ENCODE data around the gene NTRK3.

DNA sequence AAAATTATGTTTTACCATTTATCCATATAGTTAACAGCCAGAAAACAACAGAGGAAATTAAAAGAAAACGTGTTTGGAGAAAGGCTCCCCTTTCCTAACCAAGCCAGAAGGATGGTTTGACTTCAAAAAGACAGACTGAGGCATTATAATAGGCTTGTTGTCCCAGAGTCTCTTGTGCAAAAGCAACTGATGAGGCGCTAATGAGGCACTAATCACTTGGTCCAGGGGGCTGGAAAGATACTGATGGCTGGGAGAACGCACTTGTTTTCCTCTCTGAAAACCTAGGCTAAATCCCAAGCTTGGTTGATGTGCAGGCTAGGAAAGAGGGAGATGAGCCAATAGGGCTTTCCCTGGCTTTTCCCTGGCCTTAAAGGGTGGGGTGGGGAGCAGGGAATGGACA lies 389.6 kb downstream of the NTRK3 start:
- TF ChIP-seq CTCF (IDR thresholded peaks at IDR 0.05) (no peak), POLR2A (IDR thresholded peaks at IDR 0.05) (no peak)

All from prostate gland (tissue), 2 donors.